Measurements from ENCODE around the gene GPATCH8.
"Not testable (repeated sequence)": the region's sequence is repeated elsewhere in the genome, so short reads cannot be mapped to it uniquely, and the experiment has no call there.

Gene GPATCH8

GRCh38 chr17:44503147-44504029 lies at the start of gene GPATCH8:
GPATCH8 (minus strand) TSS chr17:44503406; CDS start chr17:44503370, 36 bp downstream.
- DNase-seq (ENCODE audit: low read depth in 3 of 3): peak; percentile 84 to 85 (median 85)

- DNase-seq (ENCODE audit: low read depth in 3 of 3): no peak
Observed at GRCh38 chr17:44552361-44552760, 49.2 kb upstream of the GPATCH8 start.

- DNase-seq (ENCODE audit: low read depth in 3 of 3): no peak
Observed at GRCh38 chr17:44549686-44550085, 46.5 kb upstream of the GPATCH8 start.

DNA sequence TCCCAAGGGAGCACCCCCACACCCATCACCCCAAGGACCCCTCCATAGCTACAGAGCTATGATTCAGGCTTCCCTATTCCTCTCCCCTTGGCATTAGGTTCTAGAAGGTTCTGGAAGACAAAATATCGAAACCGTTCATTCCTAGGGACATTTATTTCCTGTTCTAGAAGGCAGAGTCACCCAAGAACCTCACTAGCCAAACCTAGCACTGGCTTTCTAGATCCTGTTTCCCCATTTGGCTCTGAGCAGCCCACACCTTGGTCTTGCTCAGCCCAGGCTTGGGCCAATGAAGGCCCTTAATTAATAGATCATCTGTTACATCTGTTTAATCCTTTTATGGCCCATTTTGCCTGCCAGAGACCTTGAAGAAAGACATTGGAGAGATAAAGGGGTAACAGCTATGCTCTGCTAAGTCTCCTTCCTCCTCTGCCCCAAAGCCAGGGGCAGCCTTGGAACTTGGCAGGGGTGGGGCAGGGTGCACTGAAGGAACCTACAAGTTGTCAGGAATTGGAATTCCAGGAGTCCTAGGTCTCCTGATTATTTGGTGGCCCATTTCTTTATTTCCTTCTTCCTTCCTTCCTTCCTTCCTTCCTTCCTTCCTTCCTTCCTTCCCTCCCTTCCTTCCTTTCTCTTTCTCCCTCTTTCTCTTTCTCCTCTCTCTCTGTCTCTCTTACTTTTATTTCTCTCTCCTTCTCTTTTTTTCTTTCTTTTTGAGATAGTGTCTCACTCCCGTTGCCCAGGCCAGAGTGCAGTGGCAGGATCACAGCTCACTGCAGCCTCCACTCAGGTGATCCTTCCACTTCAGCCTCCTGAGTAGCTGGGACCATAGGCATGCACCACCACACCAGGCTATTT lies 45.4 kb upstream of the GPATCH8 start:
- no peak for DNase-seq (ENCODE audit: low read depth in 3 of 3)

DNA sequence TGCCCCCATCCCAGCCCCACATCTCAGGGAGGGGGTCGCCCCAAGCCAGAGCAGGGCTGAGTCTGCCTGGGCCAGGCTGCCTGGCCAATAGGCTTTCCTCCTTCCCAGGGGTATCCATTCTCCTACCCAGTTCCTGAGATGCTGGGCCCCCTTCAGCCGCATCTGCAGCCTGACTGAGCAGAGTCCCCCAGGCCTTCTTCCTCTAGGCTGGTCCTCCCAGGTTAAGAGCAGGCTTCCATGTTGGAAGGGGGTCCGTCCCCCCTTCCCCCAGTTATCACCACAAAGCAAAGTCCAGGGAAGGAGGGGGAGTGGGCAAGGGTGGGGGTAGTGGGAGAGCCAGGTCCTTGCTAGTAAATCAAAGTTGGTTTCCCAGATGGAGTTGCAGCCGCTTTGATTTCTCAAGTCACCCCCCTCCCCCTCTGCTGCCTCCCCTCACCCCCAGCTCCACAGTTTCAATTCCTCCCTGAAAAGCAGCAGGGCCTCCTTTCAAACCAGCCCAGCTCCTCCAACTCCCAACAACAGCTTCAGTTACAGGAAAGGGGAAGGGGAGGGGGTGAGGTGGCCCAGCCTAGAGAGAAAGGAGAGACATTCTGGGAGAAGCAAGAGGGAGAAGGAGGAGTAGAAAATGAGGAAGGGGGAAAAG lies 44.5 kb upstream of the GPATCH8 start:
- DNase-seq (ENCODE audit: low read depth in 3 of 3): no peak

DNA sequence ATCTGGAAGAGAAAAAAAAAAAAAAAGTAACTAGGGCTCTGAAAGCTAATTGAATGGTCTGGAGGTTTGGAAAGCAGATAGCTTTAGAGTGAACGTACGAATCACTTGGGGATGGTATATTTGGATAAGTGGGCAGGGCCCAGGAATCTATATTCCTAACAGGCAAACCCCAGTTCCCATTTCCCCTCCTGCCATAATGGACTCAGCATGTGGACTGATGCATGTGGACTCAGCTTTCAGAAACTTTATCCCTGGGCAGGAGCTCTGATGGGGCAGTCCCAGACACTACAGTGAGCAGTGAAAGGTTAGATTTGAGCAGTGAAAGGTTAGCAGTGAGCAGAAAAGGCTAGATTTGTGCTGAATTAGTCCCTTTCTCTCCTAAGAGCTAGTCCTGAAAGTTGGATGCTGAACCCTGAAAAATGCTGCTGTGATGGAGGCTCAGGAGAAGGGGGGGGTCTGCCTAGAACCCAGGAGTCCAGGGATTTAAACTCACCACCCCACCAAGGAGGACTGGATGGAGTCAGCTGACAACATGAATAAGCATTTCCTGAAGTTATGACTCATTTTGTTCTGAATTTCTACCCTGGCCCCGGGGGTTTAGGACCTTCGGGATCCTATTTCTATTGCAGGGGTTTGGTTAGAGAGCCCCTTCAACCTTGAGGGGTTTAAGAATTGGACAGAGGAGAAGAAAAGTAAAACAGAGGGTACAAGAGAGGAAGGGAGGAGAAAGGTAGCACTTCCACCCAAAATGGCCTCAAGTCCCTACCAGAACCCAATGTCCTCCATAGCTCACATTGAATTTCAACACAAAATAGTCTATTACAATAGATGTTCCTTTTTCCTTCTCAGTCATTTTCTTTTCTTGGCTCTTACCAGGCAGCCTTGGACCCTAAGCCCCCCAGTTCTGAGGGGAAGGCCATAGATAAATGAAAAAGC lies 43.7 kb upstream of the GPATCH8 start:
- no peak for DNase-seq (ENCODE audit: low read depth in 3 of 3)

GRCh38 chr17:44543905-44544523 lies 40.8 kb upstream of the GPATCH8 start:
- DNase-seq (ENCODE audit: low read depth in 3 of 3): no peak

- DNase-seq (ENCODE audit: low read depth in 3 of 3): no peak
Observed at GRCh38 chr17:44543213-44543904, 40.2 kb upstream of the GPATCH8 start.

DNA sequence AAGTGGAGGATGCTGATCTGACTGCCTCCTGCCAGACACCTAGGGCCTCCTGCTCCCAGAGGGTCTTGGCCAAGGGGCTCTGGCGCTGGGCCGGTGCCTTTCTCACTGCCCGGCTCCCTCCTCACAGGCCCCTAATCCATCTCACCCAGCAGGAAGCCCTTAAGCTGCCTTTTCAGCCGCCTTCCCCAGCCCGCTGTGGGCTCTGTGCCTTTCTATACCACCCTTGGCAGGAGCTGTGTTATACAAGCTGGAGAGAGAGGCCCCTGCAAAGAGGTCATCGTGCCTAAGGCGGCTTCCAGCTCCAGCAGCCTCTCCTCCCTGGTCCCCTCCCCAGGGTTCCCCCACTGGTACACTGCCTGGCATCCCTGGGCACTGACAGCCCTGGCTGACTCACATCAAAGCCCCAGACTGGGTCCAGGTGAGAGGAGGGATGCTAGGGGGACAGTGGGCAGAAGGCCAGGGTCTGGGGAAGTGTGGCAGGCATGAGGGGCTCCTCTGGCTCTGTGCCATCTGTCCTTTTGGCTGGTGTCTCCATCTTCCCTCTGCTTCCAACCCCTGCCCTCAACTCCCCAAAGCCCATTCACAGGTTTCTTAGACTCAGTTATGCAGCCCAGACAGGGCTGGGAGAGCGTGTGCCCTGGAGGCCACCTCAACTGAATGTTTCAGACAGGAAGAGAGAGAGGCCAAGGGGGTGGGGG lies 38.8 kb upstream of the GPATCH8 start:
- no peak for DNase-seq (ENCODE audit: low read depth in 3 of 3)

DNA sequence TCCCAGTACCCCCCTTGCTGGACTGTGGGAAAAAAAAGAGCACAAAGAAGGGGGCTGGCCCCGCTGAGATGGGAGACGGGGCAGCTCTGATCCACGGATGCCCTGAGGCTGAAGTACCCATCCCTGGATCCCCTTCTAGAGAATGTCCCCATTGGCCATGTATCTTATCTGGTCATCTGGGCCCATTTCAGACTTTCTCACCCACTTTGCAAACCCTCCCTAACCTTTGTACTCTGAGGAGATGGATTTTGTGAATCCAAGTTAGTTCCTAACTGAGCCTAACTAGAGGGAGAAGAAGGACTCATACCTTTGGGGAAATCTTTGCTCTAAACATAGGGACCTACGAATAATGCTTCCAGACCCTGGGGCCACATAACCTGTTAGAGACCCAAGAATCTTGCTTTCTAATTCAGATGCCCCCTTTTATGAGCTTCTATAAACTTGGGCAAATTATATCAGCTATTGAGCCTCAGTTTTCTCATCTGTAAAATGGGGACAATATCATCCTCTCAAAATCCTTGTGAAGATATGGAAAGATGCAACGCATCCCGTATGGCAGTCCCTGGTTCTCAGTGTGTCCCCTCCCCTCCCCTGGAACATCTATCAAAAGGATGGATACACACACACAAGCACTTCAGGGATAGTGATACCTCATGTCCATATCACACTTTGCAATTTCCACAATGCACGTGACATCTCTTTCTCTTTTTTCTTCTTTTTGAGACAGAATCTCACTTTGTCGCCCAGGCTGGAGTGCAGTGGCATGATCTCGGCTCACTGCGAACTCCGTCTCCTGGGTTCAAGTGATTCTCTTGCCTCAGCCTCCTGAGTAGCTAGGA lies 37.3 kb upstream of the GPATCH8 start:
- DNase-seq (ENCODE audit: low read depth in 3 of 3): no peak

DNA sequence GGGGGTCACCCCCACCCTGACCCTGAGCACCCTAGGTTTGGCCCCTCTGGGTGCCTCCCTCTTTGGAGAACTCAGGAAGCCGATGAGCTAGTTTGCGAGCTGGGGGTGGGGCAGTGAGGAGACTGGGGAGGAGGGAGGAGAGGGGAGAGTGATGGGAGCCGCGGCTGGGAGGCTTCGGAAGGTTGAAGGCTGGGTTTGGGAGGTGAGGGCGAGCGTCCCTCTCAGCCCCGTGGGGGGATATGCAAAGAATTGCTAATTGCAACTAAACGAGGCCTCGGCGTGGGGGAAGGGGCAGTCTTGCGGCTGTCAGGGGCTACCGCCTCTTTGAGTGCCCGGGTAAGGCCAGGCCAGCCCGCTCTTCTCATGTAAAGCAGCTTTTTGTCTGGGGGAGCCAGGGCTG lies 36.5 kb upstream of the GPATCH8 start:
- DNase-seq (ENCODE audit: low read depth in 3 of 3): no peak

DNA sequence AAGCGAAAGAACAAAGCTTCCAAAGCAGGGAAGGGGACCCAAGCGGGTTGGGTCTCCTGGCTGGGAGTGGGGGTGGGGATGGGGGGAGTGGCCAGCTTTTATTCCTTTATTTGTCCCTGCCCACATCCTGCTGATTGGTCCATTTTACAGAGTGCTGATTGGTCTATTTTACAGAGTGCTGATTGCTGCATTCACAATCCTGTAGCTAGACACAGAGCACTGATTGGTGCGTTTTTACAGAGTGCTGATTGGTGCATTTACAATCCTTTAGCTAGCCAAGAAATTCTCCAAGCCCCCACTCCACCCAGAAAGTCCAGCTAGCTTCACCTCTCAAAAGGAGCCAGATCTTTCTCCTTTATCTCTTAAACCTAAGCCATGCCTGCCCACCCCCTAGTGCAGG lies 34.7 kb upstream of the GPATCH8 start:
- not testable (repeated sequence) for DNase-seq (ENCODE audit: low read depth in 3 of 3)

- DNase-seq (ENCODE audit: low read depth in 3 of 3): no peak
Observed at GRCh38 chr17:44536090-44536953, 33.1 kb upstream of the GPATCH8 start.

DNA sequence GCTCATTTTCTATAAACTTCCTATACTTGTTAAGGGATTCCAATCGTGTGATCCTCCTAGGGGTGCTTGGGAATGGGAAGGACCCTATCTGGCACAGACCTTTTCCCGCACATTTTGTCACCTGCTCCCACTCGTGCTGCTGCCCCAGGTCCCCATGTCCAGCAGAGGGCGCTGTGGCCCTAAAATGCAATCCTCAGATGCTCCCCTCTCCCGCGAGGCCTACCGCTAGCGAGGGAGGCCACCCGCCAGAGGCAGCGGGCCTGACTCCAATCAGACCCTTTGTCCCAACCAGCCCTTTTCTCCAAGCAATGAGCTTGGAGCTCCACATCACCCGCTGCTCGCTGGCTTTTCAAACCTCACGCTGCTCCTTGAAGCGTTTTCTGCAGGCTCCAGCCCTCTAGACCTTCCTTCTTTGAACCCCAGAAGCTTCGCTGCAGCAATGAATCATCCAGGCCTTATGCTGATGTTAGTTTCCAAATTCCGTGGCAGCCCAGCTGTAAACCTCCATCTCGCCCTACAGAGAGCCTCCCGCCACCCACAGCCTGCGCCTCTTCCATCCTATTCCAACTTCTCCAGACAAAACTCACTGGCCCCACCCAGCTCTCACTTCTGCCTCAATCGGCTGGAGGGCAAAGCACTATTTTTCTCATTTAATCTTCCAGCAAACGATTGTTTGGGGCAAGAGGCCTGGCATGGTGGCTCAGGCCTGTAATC lies 30.5 kb upstream of the GPATCH8 start:
- peak; percentile 64 to 82 (median 73) for DNase-seq (ENCODE audit: low read depth in 3 of 3)

DNA sequence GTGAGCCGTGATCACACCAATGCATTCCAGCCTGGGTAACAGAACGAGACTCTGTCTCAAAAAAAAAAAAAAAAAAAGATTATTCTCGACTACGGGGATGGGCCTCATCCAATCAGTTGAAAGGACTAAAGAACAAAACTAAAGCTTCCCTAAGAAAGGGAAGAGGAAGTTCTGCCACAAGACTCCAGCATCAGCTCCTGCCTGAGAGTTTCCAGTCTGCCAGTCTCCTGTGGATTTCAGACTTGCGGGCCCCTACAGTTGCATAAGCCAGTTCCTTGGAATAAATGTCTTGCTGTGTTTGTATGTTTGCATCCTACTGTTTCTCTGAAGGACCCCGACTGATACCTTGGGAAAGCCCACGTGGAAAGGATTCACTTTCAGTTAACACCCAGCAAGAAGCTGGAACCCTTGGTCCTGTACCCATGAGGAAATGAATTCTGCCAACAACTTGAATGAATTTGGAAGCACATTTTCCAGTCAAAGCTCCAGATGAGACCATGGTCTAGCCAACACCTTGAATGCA lies 27.8 kb upstream of the GPATCH8 start:
- DNase-seq (ENCODE audit: low read depth in 3 of 3): no peak

DNA sequence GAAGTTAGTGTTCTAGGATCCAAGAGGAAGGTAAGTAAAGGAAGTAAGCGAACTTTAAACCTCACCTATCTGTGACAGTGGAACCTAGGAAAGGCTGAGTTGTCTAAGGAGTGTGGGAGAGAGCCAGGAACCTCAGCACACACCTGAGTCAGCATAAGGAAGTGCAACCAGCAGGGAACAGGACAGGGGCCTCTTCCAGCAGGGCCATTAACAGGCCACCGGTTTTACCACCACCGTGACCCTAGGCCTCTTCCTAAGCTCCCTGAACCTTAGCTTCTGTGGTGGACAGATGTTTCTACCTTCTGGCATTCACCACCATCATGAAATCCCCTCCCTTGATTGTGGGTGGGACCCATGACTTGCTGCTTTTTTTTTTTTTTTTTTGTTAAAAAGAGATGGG lies 26.7 kb upstream of the GPATCH8 start:
- no peak for DNase-seq (ENCODE audit: low read depth in 3 of 3)

- DNase-seq (ENCODE audit: low read depth in 3 of 3): no peak
Observed at GRCh38 chr17:44527954-44528353, 24.7 kb upstream of the GPATCH8 start.

Measured in stimulated activated CD4-positive, alpha-beta T cell treated with anti-CD3 and anti-CD28 coated beads, TNF-alpha, amount 100 ng/mL, for 4 hours (primary cell).